ENCODE results near the gene DCUN1D1. TPM values are rescaled to one million over a fixed set of nuclear protein-coding genes. Genes with fewer than 3 reads are reported as not detected.

The DCUN1D1 gene
- total and polyA plus RNA-seq, 2 of the 8 experiments (the other 6 are each of a cell fraction or from before 2014, with no cell fraction given) = 6.8 to 70.3 TPM

DNA sequence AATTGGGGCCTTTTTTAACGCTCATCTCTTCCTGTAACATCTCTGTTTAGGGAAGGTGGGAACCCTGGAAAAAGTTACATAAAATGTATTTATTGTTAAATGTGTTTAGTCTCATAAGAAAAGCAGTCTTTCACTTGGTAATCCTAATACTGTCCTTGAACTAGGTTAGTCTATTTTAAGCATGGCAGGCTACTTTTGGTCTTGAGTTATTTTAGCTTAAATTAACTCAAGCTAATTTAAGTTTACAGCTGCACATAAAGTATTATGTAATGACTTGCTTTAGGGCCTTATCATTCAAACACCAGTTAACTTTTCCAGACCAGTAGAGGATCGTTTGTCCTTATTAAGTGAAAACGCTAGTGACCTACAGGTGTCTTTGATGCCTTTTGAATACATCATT, 63.2 kb downstream of the DCUN1D1 start (continued):
- no peak for TF ChIP-seq TAF7 (optimal IDR thresholded peaks at IDR 0.05; ENCODE audit: borderline replicate concordance, low read depth, low read length)
- no peak for TF ChIP-seq CREB1 (IDR thresholded peaks at IDR 0.05)
- TF ChIP-seq ASH2L (IDR thresholded peaks at IDR 0.05; ENCODE audit: low read length) = no peak
- no peak for TF ChIP-seq EGR1 (IDR thresholded peaks at IDR 0.05; ENCODE audit: borderline replicate concordance, low read depth, low read length)
